Suprapubic skin (tissue), 4 donors: ENCODE results near the gene SERAC1.
"Not testable (repeated sequence)": the region's sequence is repeated elsewhere in the genome, so short reads cannot be mapped to it uniquely, and the experiment has no call there.

ENCODE experiments used
- CTCF ChIP-seq, 2 donors: fragments of 200-600 bp in 1 of 2; fragments of 450-650 bp in 1 of 2; sonication (generic) in 1 of 2; IDR thresholded peaks; one replicate each; pipeline ENCODE4 v1.5.1; 2016 to 2019; ENCODE audit warnings: antibody characterized with exemption in 2 of 2, mild to moderate bottlenecking in 1 of 2, moderate library complexity in 1 of 2
- EP300 ChIP-seq: sonication (generic); formaldehyde crosslinking; IDR thresholded peaks from one replicate; pipeline ENCODE4 v1.6.1; 2017; ENCODE audit warnings: antibody characterized with exemption
- POLR2A ChIP-seq, 2 donors: fragments of 450-650 bp; IDR thresholded peaks; one replicate each; pipeline ENCODE4 v1.6.1; 2017; ENCODE audit warnings: antibody characterized with exemption in 2 of 2, mild to moderate bottlenecking in 2 of 2, moderate library complexity in 2 of 2
- POLR2AphosphoS5 ChIP-seq, 3 donors: sonication (generic); formaldehyde crosslinking; IDR thresholded peaks; one replicate each; pipeline ENCODE4 v1.6.1; 2017; ENCODE audit warnings: antibody characterized with exemption in 3 of 3

DNA sequence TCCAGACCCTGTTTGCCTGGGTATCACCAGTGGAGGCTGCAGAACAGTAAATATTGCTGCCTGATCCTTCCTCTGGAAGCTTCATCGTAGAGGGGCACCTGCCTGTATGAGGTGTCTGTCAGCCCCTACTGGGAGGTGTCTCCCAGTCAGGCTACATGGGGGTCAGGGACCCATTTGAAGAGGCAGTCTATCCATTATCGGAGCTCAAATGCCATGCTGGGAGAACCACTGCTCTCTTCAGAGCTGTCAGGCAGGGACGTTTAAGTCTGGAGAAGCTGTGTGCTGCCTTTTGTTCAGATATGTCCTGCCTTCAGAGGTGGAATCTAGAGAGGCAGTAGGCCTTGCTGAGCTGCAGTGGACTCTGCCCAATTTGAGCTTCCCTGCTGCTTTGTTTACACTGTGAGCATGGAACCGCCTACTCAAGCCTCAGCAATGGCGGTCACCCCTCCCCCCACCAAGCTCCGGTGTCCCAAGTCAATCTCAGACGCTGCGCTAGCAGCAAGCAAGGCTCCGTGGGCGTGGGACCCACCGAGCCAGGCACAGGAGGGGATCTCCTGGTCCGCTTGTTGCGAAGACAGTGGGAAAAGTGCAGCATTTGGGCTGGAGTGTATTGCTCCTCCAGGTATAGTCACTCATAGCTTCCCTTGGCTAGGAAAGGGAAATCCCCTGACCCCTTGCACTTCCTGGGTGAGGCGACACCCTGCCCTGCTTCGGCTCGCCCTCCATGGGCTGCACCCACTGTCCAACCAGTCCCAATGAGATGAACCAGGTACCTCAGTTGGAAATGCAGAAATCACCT is 15.3 kb upstream of the SERAC1 start:
- not testable (repeated sequence) for TF ChIP-seq POLR2AphosphoS5 (IDR thresholded peaks at IDR 0.05); CTCF (IDR thresholded peaks at IDR 0.05); POLR2A (IDR thresholded peaks at IDR 0.05); EP300
